ENCODE data around the gene IFNGR2.

IFNGR2 gene

GRCh38 chr21:33403128-33403785 lies at the start of gene IFNGR2:
Gene IFNGR2, plus strand, starts transcription at chr21:33403413. Its CDS starts 131 bp downstream, at chr21:33403544.
- no peak for TF ChIP-seq PRDM6 (tag by site-specific recombination; IDR thresholded peaks at IDR 0.05)
- TF ChIP-seq ZNF398 (tag by site-specific recombination; IDR thresholded peaks at IDR 0.05): no peak
- no peak for TF ChIP-seq MYNN (tag by site-specific recombination; IDR thresholded peaks at IDR 0.05; ENCODE audit: borderline replicate concordance)
- no peak for TF ChIP-seq MEIS1 (CRISPR knock-in tag; IDR thresholded peaks at IDR 0.05; ENCODE audit: borderline replicate concordance)
- TF ChIP-seq TRIM28 (IDR thresholded peaks at IDR 0.05; ENCODE audit: borderline replicate concordance, low read length): no peak
- TF ChIP-seq HOXA7 (CRISPR knock-in tag; IDR thresholded peaks at IDR 0.05; ENCODE audit: borderline replicate concordance): no peak
- no peak for TF ChIP-seq ZNF558 (tag by site-specific recombination; IDR thresholded peaks at IDR 0.05)
- TF ChIP-seq KLF10 (tag by site-specific recombination; IDR thresholded peaks at IDR 0.05): 0 out of 2 replicates have a peak, but pooled peaks have one; percentile 16
- peak; percentile 65 for TF ChIP-seq GLIS2 (tag by site-specific recombination; IDR thresholded peaks at IDR 0.05)
- TF ChIP-seq PRDM1 (tag by site-specific recombination; IDR thresholded peaks at IDR 0.05): no peak
- no peak for TF ChIP-seq ZNF626 (tag by site-specific recombination; IDR thresholded peaks at IDR 0.05)
- TF ChIP-seq ZBTB8A (tag by site-specific recombination; IDR thresholded peaks at IDR 0.05): no peak
- no peak for TF ChIP-seq ZNF571 (tag by site-specific recombination; IDR thresholded peaks at IDR 0.05)
- no peak for TF ChIP-seq ZNF280C (tag by site-specific recombination; IDR thresholded peaks at IDR 0.05)
- TF ChIP-seq ZNF423 (tag by site-specific recombination; IDR thresholded peaks at IDR 0.05): peak; percentile 65; the same call in 1 of the 2 replicates
- no peak for TF ChIP-seq ZNF560 (tag by site-specific recombination; IDR thresholded peaks at IDR 0.05; ENCODE audit: borderline replicate concordance)
- TF ChIP-seq ZNF132 (tag by site-specific recombination; IDR thresholded peaks at IDR 0.05; ENCODE audit: borderline replicate concordance): no peak
- TF ChIP-seq GLIS1 (tag by site-specific recombination; IDR thresholded peaks at IDR 0.05): peak; percentile 99
- no peak for TF ChIP-seq ZNF639 (tag by site-specific recombination; IDR thresholded peaks at IDR 0.05)
- no peak for TF ChIP-seq ZNF174 (tag by site-specific recombination; IDR thresholded peaks at IDR 0.05)
- TF ChIP-seq ZNF555 (tag by site-specific recombination; conservative IDR thresholded peaks at IDR 0.05): no peak
- TF ChIP-seq BCL11A (tag by site-specific recombination; IDR thresholded peaks at IDR 0.05; ENCODE audit: low read depth): no peak
- TF ChIP-seq ZIC2 (tag by site-specific recombination; IDR thresholded peaks at IDR 0.05): peak; percentile 13; the same call in 1 of the 2 replicates
- peak; percentile 40; the same call in 1 of the 2 replicates for TF ChIP-seq SP3 (tag by site-specific recombination; IDR thresholded peaks at IDR 0.05)
- no peak for TF ChIP-seq ZBTB20 (tag by site-specific recombination; IDR thresholded peaks at IDR 0.05)
- no peak for TF ChIP-seq ZNF175 (tag by site-specific recombination; IDR thresholded peaks at IDR 0.05)
- no peak for TF ChIP-seq ZNF654 (tag by site-specific recombination; IDR thresholded peaks at IDR 0.05; ENCODE audit: low read depth)
- TF ChIP-seq KLF1 (tag by site-specific recombination; IDR thresholded peaks at IDR 0.05): no peak
- no peak for TF ChIP-seq ZNF23 (tag by site-specific recombination; IDR thresholded peaks at IDR 0.05; ENCODE audit: borderline replicate concordance)
- Histone ChIP-seq H3K27ac (ENCODE audit: extremely low read depth, low read depth, low read length) (peak within 1 kb of the TSS; percentile 77), H3K4me3 (ENCODE audit: low read depth, low read length) (peak within 1 kb of the TSS; percentile 68), H3K36me3 (ENCODE audit: control insufficient read depth in 2 of 2, insufficient read depth in 1 of 2, low read length in 2 of 2) (peaks cover 0 to 4% of the 10 kb centered on the region in 2 experiments; a peak in 1 of 3 replicates), H3K4me1 (ENCODE audit: control insufficient read depth, insufficient read depth, low read length) (peaks cover 7% of the 10 kb centered on the region), H3K9me3 (ENCODE audit: control insufficient read depth, insufficient read depth, low read depth, low read length) (no peaks in the 10 kb centered on the region)
- ChIA-PET CTCF (interaction anchor here (1.8 kb wide), 1 partner anchor 18 kb away, joined by 10 read pairs; no protein-coding TSS in a partner anchor), POLR2A (interaction anchor here (0.5 to 1.8 kb wide), 6 partner anchors 10 to 316 kb away, joined by 3 to 5 read pairs (median 3); partner anchors contain the start of gene TMEM50B)
